ENCODE results near the gene DKK2.

DKK2 gene

DNA sequence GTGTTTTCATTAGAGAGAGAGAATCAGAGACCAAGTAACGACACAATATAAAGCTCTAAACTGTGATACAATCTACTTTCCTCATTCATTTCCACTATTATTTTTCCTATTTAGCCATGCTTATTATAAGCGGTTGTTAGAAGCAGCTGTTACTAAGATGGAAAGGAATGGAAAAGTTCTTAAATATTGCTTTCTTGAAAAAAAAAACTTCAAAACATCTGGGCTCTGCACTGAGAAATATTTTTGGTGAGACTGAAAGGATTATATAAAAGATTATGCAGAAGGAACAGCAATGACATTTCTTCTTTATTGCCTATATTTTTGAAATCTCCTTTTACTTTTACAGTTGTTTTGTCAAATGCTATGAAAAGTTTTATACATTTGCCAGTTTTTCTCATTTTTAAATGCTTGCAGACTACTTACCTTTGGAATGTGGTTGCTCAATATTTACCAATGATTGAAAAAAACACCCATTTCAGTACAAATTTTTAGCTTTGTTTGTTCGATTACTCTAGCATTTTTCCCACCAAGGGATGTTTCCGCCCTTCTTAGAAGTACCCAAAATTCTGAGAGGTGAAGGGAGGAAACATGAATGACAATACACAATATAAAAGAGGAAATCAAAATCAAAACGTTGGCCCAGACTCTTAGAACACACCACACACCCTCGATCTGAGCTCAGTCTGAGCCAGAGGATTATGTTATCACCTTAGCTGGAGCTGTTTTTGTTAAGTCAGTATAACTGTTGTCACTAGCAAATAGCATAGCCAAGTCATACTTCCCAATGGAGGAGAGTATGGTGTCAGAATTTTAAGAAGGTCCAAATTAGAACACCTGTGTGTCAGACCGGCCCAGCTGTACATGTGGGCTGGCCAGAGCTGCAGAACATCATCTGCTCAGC lies 18.4 kb downstream of the DKK2 start:
- H3K36me3 ChIP-seq (ENCODE audit: control insufficient read depth, insufficient read depth, low read length), result no peaks in the 10 kb centered on the region
- no peak overlapping the region for H3K4me3 ChIP-seq (ENCODE audit: extremely low read depth, insufficient read depth, low read length, poor library complexity, severe bottlenecking)
- WGBS, 2 experiments (ENCODE audit: insufficient coverage in 2 of 2), result 90 to 100% methylated on average over 1 of the region's 7 CpGs
- no peaks in the 10 kb centered on the region for H3K4me1 ChIP-seq (ENCODE audit: control insufficient read depth, insufficient read depth, low read length, poor library complexity, severe bottlenecking)
- H3K27ac ChIP-seq (ENCODE audit: low read depth, low read length, severe bottlenecking), result no peak overlapping the region
- no peaks in the 10 kb centered on the region for H3K9me3 ChIP-seq (ENCODE audit: control insufficient read depth, low read length)

DNA sequence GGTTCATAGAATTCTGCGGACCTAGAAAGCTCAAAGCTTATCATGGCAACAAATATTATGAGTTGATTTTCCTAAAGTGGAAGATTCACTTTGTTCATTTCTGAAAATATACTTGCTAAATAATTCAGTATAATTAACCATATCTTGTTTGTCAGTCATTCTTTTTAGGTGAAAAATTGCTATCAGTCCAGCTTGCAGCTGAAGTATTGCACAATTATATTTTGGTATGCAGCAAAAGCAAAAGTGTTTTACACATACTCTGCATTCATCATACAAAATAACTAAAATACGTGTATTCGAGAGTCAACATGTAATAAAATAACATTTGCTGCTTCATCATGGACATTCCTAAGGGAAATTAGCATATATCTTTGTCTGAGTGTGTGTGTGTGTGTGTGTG lies 24.8 kb downstream of the DKK2 start:
- Histone ChIP-seq H3K27ac (ENCODE audit: low read depth, low read length, severe bottlenecking) (no peak overlapping the region), H3K36me3 (ENCODE audit: control insufficient read depth, insufficient read depth, low read length) (no peaks in the 10 kb centered on the region), H3K4me1 (ENCODE audit: control insufficient read depth, insufficient read depth, low read length, poor library complexity, severe bottlenecking) (no peaks in the 10 kb centered on the region), H3K9me3 (ENCODE audit: control insufficient read depth, low read length) (no peaks in the 10 kb centered on the region), H3K4me3 (ENCODE audit: extremely low read depth, insufficient read depth, low read length, poor library complexity, severe bottlenecking) (no peak overlapping the region)
- WGBS, 2 experiments (ENCODE audit: insufficient coverage in 2 of 2), result no CpG with 5 or more reads among the region's 3 CpGs

DNA sequence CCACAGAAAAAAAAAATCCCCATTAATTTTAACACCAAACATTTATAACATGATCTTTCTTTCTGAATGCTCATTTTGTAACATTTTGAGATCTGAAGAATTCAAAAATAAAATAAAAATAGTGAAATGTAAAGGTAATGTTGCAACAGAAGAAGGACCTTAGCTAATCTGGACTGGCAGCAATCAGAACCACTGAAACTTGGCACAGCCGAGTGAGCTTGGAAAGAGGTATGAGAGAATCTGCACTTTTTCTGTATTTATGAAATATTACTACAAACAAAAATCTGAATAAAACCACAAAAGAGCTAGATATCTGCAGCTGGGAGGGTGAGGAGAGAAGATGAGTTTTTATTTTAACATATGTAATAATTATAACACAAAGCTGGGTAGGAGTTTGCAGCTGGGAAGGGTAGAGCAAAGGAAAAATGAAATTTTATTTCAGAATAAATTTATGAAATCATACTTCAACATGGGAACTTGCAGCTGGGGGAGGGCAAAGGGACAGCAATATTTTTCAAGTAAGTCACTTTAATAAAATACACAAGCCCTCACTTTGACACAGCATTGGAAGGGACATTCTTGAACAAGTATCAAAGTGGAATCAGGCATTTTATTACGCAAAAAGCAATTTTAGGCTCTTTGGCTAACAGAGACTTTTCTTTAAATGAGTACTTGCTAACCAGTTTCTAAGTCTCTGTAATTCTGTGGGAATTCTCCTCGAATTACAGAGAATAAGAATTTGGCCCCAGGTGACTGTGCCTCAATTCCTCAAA lies 26.7 kb downstream of the DKK2 start:
- H3K27ac ChIP-seq (ENCODE audit: low read depth, low read length, severe bottlenecking), result no peak overlapping the region
- H3K4me3 ChIP-seq (ENCODE audit: extremely low read depth, insufficient read depth, low read length, poor library complexity, severe bottlenecking), result no peak overlapping the region
- no peaks in the 10 kb centered on the region for H3K36me3 ChIP-seq (ENCODE audit: control insufficient read depth, insufficient read depth, low read length)
- no peaks in the 10 kb centered on the region for H3K9me3 ChIP-seq (ENCODE audit: control insufficient read depth, low read length)
- whole genome bisulfite sequencing, 2 experiments (ENCODE audit: insufficient coverage in 2 of 2), result 71 to 100% methylated on average over 1 to 3 of the region's 3 CpGs
- no peaks in the 10 kb centered on the region for H3K4me1 ChIP-seq (ENCODE audit: control insufficient read depth, insufficient read depth, low read length, poor library complexity, severe bottlenecking)

DNA sequence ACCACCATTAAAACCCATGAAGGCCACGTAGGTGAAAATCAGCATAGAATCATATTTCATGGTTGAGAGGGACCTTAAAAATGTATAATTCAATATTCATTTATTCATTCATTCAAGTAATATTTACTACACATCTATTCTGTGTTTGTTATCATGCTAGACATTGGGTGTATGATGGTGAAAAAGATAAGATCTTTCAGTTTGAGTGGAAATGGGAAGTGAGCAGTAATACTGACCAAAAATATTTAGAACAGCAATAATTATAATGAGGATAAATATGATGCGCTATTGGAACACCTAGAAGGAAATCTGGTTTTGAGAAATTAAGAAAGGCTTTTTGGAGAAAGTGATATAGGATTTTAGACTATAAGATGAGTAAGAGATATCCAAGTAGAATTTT lies 28.0 kb downstream of the DKK2 start:
- Histone ChIP-seq H3K9me3 (ENCODE audit: control insufficient read depth, low read length) (no peaks in the 10 kb centered on the region), H3K27ac (ENCODE audit: low read depth, low read length, severe bottlenecking) (no peak overlapping the region)
- WGBS, 2 experiments (ENCODE audit: insufficient coverage in 2 of 2), result 91 to 100% methylated on average over 1 of the region's 2 CpGs

DNA sequence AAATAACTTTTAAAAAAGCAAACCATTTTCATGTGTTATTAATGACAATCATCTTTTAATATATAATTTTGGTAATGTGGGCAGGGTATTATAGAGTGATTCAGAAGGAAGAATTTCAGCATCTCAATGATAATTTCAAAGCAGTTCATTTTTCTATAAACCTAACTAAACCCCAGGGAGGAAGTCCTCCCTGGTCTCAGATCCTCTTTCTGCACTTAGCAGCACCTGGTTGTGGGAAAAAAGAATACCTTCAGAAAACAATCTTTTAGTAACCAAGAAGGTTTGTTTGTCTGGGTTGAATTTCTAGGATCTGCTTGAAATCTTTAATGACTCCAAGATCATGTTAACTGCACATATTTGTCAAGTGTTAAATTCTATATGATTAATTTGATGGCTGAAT lies 29.9 kb downstream of the DKK2 start:
- Histone ChIP-seq H3K4me3 (ENCODE audit: extremely low read depth, insufficient read depth, low read length, poor library complexity, severe bottlenecking) (no peak overlapping the region), H3K27ac (ENCODE audit: low read depth, low read length, severe bottlenecking) (no peak overlapping the region), H3K9me3 (ENCODE audit: control insufficient read depth, low read length) (no peaks in the 10 kb centered on the region), H3K4me1 (ENCODE audit: control insufficient read depth, insufficient read depth, low read length, poor library complexity, severe bottlenecking) (no peaks in the 10 kb centered on the region), H3K36me3 (ENCODE audit: control insufficient read depth, insufficient read depth, low read length) (no peaks in the 10 kb centered on the region)

More for the DNA sequence above, 28.0 kb downstream of the DKK2 start:
- no peak overlapping the region for H3K4me3 ChIP-seq (ENCODE audit: extremely low read depth, insufficient read depth, low read length, poor library complexity, severe bottlenecking)
- H3K36me3 ChIP-seq (ENCODE audit: control insufficient read depth, insufficient read depth, low read length), result no peaks in the 10 kb centered on the region
- H3K4me1 ChIP-seq (ENCODE audit: control insufficient read depth, insufficient read depth, low read length, poor library complexity, severe bottlenecking), result no peaks in the 10 kb centered on the region

DNA sequence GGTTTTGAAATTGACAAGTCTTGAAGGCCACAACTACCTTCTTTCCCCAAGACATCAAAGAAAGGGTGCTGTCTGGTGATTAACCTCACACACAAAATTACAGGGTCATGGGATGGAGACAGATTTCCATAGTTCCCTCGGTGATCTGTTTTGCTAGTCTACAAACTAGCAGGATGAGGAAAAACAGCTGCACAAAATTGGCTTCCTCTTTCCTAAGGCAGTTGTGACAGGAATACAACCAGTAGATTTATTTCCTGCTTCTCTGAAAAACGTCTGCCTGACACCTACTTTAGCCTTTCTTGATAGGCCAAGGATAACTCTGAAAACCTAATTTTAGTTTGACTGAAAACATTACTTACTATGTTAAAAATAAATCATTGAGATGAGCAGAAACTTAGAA lies 39.6 kb downstream of the DKK2 start:
- no peak overlapping the region for H3K4me3 ChIP-seq (ENCODE audit: extremely low read depth, insufficient read depth, low read length, poor library complexity, severe bottlenecking)
- no peak overlapping the region for H3K27ac ChIP-seq (ENCODE audit: low read depth, low read length, severe bottlenecking)
- no peaks in the 10 kb centered on the region for H3K36me3 ChIP-seq (ENCODE audit: control insufficient read depth, insufficient read depth, low read length)
- 71 to 80% methylated on average over 1 to 2 of the region's 2 CpGs for WGBS, 2 experiments (ENCODE audit: insufficient coverage in 2 of 2)
- no peaks in the 10 kb centered on the region for H3K4me1 ChIP-seq (ENCODE audit: control insufficient read depth, insufficient read depth, low read length, poor library complexity, severe bottlenecking)
- H3K9me3 ChIP-seq (ENCODE audit: control insufficient read depth, low read length), result no peaks in the 10 kb centered on the region

DNA sequence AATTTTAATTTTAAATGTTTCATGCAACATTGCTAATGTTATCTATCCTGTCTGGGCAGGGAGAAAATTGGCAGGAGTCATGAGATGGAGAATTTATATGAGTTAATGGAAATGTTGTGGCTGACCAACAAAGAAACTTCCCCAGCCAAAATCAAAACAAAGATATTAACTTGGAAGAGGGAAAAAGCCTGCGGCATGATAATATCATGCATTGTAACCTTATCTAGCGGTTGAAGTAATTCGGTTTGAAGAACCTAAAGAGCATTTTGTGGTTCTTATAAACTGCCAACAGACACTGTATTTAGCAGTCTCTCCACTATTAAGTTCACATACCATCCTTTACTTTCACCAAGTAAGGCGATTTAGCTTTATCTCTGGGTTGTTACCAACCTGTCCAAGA lies 42.3 kb downstream of the DKK2 start:
- no peak overlapping the region for H3K27ac ChIP-seq (ENCODE audit: low read depth, low read length, severe bottlenecking)

DNA sequence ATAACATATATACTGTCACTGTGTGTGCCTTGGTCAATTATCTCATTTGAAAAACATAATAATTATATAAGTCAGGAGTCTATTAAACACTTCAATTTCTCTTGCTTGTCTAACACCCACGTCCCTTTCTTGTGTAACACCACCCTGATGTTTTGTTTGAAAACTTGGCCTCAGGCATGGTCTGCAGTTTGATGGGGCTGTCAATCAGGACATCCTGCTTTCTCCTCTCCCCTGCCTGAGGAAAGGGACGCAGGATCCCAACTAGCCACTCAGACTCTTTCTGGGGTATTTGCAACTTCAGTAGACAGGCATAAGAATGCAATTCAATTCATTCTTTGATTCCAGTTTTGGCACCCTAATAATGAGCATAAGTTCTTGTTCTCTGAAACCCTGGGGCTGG lies 48.8 kb downstream of the DKK2 start:
- no peak overlapping the region for H3K4me3 ChIP-seq (ENCODE audit: extremely low read depth, insufficient read depth, low read length, poor library complexity, severe bottlenecking)
- no peak overlapping the region for H3K27ac ChIP-seq (ENCODE audit: low read depth, low read length, severe bottlenecking)
- no peaks in the 10 kb centered on the region for H3K36me3 ChIP-seq (ENCODE audit: control insufficient read depth, insufficient read depth, low read length)
- H3K9me3 ChIP-seq (ENCODE audit: control insufficient read depth, low read length), result no peaks in the 10 kb centered on the region
- WGBS, 2 experiments (ENCODE audit: insufficient coverage in 2 of 2), result 71 to 100% methylated on average over 1 of the region's 2 CpGs
- no peaks in the 10 kb centered on the region for H3K4me1 ChIP-seq (ENCODE audit: control insufficient read depth, insufficient read depth, low read length, poor library complexity, severe bottlenecking)

More for the DNA sequence above, 42.3 kb downstream of the DKK2 start:
- Histone ChIP-seq H3K36me3 (ENCODE audit: control insufficient read depth, insufficient read depth, low read length) (no peaks in the 10 kb centered on the region), H3K4me3 (ENCODE audit: extremely low read depth, insufficient read depth, low read length, poor library complexity, severe bottlenecking) (no peak overlapping the region), H3K4me1 (ENCODE audit: control insufficient read depth, insufficient read depth, low read length, poor library complexity, severe bottlenecking) (no peaks in the 10 kb centered on the region), H3K9me3 (ENCODE audit: control insufficient read depth, low read length) (no peaks in the 10 kb centered on the region)
- WGBS, 2 experiments (ENCODE audit: insufficient coverage in 2 of 2), result 86 to 100% methylated on average over 1 to 2 of the region's 4 CpGs

DNA sequence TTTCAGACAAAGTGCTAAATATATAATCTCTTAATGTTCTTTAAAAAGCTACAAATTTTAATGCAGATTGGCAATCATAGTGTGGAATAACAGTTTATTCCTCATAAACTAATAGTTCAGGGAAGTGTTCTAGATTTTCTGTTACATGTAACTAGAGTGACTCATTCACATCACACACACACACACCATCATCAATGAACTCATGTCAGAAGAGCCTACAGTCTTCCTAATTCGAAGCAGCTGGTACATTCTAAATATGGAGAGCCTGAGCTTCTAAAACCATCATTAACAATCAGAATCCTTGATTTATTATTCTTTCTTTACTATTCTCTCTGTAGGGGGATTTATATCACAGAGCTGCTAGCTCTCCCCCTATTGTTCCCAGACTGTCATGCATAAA lies 49.6 kb downstream of the DKK2 start:
- no peak overlapping the region for H3K27ac ChIP-seq (ENCODE audit: low read depth, low read length, severe bottlenecking)
- no peaks in the 10 kb centered on the region for H3K4me1 ChIP-seq (ENCODE audit: control insufficient read depth, insufficient read depth, low read length, poor library complexity, severe bottlenecking)
- no peaks in the 10 kb centered on the region for H3K36me3 ChIP-seq (ENCODE audit: control insufficient read depth, insufficient read depth, low read length)
- H3K9me3 ChIP-seq (ENCODE audit: control insufficient read depth, low read length), result no peaks in the 10 kb centered on the region
- no peak overlapping the region for H3K4me3 ChIP-seq (ENCODE audit: extremely low read depth, insufficient read depth, low read length, poor library complexity, severe bottlenecking)
- 67% methylated on average over 1 of the region's 1 CpG; no CpG with 5 or more reads in 1 of the 2 experiments for WGBS, 2 experiments (ENCODE audit: insufficient coverage in 2 of 2)

DNA sequence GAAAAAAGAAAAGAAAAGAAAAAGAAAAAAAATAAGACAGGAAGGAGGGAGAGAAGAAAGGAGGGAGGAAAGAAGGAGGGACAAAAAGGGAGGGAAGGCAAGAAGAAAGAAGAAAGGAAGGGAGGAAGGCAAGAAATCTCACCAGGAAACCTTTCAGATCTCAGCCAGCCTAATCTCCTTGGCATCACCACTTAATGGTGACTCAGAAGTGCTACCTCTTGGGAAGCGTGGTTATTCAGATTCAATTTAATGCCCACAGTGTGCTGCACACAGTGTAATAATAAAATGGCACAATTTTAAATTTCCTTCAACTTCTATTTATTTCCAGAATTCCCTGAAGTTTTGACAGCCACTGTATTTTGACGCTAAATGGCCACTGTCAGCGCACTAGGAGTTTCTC lies 50.3 kb downstream of the DKK2 start:
- Histone ChIP-seq H3K4me1 (ENCODE audit: control insufficient read depth, insufficient read depth, low read length, poor library complexity, severe bottlenecking) (no peaks in the 10 kb centered on the region), H3K36me3 (ENCODE audit: control insufficient read depth, insufficient read depth, low read length) (no peaks in the 10 kb centered on the region), H3K9me3 (ENCODE audit: control insufficient read depth, low read length) (no peaks in the 10 kb centered on the region), H3K27ac (ENCODE audit: low read depth, low read length, severe bottlenecking) (no peak overlapping the region), H3K4me3 (ENCODE audit: extremely low read depth, insufficient read depth, low read length, poor library complexity, severe bottlenecking) (no peak overlapping the region)
- WGBS, 2 experiments (ENCODE audit: insufficient coverage in 2 of 2), result 100% methylated on average over 3 of the region's 3 CpGs; no CpG with 5 or more reads in 1 of the 2 experiments
